ENCODE data around the gene PAX3.

PAX3 gene

DNA sequence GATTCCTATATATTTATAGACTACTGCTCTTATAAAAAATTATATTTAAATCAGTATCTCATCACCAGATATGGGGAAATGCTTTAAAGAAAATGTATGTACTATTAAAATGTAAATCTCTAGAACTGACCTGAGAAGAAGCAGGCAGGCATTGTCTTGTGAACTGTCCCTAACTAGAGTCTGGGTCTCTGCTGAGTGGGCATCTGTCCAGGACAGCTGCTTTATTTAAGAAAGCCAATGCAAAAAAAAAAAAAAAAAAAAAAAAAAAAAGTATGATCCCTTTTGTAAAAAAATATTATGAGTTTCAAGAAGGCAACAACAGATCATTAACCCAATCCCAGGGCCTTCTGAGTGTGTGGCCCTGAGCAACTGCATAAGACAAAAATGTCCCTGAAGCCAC lies 66.0 kb downstream of the PAX3 start:
- no peak overlapping the region for H3K4me3 ChIP-seq
- H3K9me3 ChIP-seq: no peaks in the 10 kb centered on the region
- DNase-seq: no peak
- no peaks in the 10 kb centered on the region for H3K27me3 ChIP-seq
- TF ChIP-seq, protein P1, sequence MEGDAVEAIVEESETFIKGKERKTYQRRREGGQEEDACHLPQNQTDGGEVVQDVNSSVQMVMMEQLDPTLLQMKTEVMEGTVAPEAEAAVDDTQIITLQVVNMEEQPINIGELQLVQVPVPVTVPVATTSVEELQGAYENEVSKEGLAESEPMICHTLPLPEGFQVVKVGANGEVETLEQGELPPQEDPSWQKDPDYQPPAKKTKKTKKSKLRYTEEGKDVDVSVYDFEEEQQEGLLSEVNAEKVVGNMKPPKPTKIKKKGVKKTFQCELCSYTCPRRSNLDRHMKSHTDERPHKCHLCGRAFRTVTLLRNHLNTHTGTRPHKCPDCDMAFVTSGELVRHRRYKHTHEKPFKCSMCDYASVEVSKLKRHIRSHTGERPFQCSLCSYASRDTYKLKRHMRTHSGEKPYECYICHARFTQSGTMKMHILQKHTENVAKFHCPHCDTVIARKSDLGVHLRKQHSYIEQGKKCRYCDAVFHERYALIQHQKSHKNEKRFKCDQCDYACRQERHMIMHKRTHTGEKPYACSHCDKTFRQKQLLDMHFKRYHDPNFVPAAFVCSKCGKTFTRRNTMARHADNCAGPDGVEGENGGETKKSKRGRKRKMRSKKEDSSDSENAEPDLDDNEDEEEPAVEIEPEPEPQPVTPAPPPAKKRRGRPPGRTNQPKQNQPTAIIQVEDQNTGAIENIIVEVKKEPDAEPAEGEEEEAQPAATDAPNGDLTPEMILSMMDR (IDR thresholded peaks at IDR 0.05): no peak
- H3K4me1 ChIP-seq: no peaks in the 10 kb centered on the region
- H3K36me3 ChIP-seq: no peaks in the 10 kb centered on the region
- intact Hi-C loops (cut with DNase I; ENCODE audit: low total_unique reads): no loop called here
- H3K27ac ChIP-seq: no peak overlapping the region

- DNase-seq: no peak
- Histone ChIP-seq H3K4me1 (no peaks in the 10 kb centered on the region), H3K36me3 (no peaks in the 10 kb centered on the region), H3K9me3 (no peaks in the 10 kb centered on the region), H3K27ac (no peak overlapping the region), H3K4me3 (no peak overlapping the region), H3K27me3 (no peaks in the 10 kb centered on the region)
- intact Hi-C loops (cut with DNase I; ENCODE audit: low total_unique reads): no loop called here
- TF ChIP-seq, protein P1 (IDR thresholded peaks at IDR 0.05): no peak
These were observed 66.4 kb downstream of the PAX3 start for GRCh38 chr2:222232372-222232771.

DNA sequence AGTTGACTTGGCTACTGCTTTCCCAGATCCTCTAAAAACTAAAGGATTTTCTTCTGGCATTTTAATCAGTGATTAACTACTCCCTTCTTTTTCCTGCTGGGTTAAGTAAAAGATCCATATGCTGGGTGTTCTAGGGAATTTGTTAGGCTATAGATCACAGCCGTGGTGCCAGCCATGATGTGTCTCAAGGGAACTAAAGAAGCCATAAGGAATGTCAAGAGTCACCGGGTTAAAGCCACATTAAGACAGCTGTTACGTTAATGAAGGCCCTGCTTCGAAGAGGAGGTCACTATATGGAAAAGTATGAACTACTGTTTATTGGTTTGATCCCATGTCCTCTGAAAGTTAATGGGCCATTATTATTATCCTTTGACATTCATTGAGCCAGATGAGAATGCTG lies 70.7 kb downstream of the PAX3 start:
- H3K36me3 ChIP-seq: no peaks in the 10 kb centered on the region
- no peaks in the 10 kb centered on the region for H3K9me3 ChIP-seq
- H3K27me3 ChIP-seq: no peaks in the 10 kb centered on the region
- intact Hi-C loops (cut with DNase I; ENCODE audit: low total_unique reads): no loop called here
- DNase-seq: no peak
- H3K4me3 ChIP-seq: no peak overlapping the region
- H3K4me1 ChIP-seq: no peaks in the 10 kb centered on the region
- TF ChIP-seq, protein P1 (IDR thresholded peaks at IDR 0.05): no peak
- H3K27ac ChIP-seq: no peak overlapping the region

GRCh38 chr2:222218786-222219185 lies 80.0 kb downstream of the PAX3 start:
- H3K36me3 ChIP-seq: no peaks in the 10 kb centered on the region
- no peak overlapping the region for H3K27ac ChIP-seq
- DNase-seq: no peak
- H3K4me3 ChIP-seq: no peak overlapping the region
- intact Hi-C loops (cut with DNase I; ENCODE audit: low total_unique reads): no loop called here
- TF ChIP-seq, protein P1 (IDR thresholded peaks at IDR 0.05): no peak
- H3K4me1 ChIP-seq: no peaks in the 10 kb centered on the region
- no peaks in the 10 kb centered on the region for H3K9me3 ChIP-seq
- no peaks in the 10 kb centered on the region for H3K27me3 ChIP-seq

- Histone ChIP-seq H3K27me3 (no peaks in the 10 kb centered on the region), H3K36me3 (no peaks in the 10 kb centered on the region), H3K27ac (no peak overlapping the region), H3K4me1 (no peaks in the 10 kb centered on the region), H3K9me3 (no peaks in the 10 kb centered on the region), H3K4me3 (no peak overlapping the region)
- intact Hi-C loops (cut with DNase I; ENCODE audit: low total_unique reads): no loop called here
- TF ChIP-seq, protein P1 (IDR thresholded peaks at IDR 0.05): no peak
- no peak for DNase-seq
These were observed 81.1 kb downstream of the PAX3 start for GRCh38 chr2:222217712-222218111.

GRCh38 chr2:222214885-222215284 lies 83.9 kb downstream of the PAX3 start:
- no peak overlapping the region for H3K27ac ChIP-seq
- H3K4me3 ChIP-seq: no peak overlapping the region
- intact Hi-C loops (cut with DNase I; ENCODE audit: low total_unique reads): no loop called here
- H3K36me3 ChIP-seq: no peaks in the 10 kb centered on the region
- no peaks in the 10 kb centered on the region for H3K4me1 ChIP-seq
- no peaks in the 10 kb centered on the region for H3K9me3 ChIP-seq
- no peak for DNase-seq
- TF ChIP-seq, protein P1 (IDR thresholded peaks at IDR 0.05): no peak
- no peaks in the 10 kb centered on the region for H3K27me3 ChIP-seq

All from tibial artery (tissue), 4 donors.